Epidermal melanocyte (primary cell): ENCODE measurements around the gene PIAS2.
"Not testable (repeated sequence)": the region's sequence is repeated elsewhere in the genome, so short reads cannot be mapped to it uniquely, and the experiment has no call there.

Experiments used
- DNase-seq: peaks from one replicate; pipeline ENCODE4 v3.0.0; 2011; ENCODE audit warnings: low spot score; ENCODE audit not compliant: insufficient read length

PIAS2 gene

DNA sequence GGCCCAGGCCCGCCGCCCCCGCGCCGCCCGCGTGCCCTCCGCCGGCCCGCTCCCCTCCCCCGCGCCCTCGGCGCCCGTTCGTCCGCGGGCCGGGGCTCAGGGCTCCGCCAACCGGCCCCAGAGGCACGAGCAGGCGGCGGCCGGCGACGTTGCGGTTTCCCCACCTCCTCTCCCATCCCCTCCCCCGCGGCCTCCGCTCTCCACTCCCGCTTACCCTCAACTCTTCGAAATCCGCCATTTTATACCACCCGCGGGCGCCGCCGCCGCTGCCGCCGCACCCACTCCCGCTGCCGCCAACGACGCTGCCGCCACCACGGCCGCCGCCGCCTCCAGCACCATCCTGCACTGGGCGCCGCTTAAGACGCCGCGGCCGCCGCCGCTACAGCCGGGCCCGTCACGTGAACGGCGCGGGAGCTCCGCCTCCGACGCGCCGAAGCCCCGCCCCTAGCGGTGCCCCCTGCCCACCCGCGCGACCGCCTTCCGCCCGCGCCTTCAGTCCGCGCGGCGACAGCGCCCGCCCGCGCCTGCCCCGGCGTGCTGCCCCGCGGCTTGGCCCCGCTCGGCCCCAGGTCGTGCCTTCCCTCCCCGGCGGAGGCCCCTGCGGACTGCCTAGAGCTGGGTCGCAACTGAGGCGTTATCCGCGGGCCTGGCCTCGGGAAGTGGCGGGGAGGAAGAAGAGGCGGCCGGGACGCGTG is at the start of gene PIAS2, which contains the start of gene KATNAL2:
TSS of gene PIAS2 (minus strand) at position 400 of the 695 bp plus-strand sequence. CDS start at position 238, 162 bp downstream.
TSS of gene KATNAL2 (plus strand) at position 495 of the 695 bp plus-strand sequence. CDS start 29,271 bp downstream, outside the sequence.
- DNase-seq, result peak; percentile 62

GRCh38 chr18:46966266-46966665 is 49.0 kb upstream of the PIAS2 start:
- DNase-seq, result not testable (repeated sequence)

GRCh38 chr18:46964579-46965293 is 47.4 kb upstream of the PIAS2 start:
- not testable (repeated sequence) for DNase-seq

GRCh38 chr18:46963656-46964578 is 46.6 kb upstream of the PIAS2 start:
- DNase-seq, result not testable (repeated sequence)

- DNase-seq, result no peak
Measured at GRCh38 chr18:46958209-46958608, 40.9 kb upstream of the PIAS2 start.

GRCh38 chr18:46953195-46953594 is 35.9 kb upstream of the PIAS2 start:
- no peak for DNase-seq

DNA sequence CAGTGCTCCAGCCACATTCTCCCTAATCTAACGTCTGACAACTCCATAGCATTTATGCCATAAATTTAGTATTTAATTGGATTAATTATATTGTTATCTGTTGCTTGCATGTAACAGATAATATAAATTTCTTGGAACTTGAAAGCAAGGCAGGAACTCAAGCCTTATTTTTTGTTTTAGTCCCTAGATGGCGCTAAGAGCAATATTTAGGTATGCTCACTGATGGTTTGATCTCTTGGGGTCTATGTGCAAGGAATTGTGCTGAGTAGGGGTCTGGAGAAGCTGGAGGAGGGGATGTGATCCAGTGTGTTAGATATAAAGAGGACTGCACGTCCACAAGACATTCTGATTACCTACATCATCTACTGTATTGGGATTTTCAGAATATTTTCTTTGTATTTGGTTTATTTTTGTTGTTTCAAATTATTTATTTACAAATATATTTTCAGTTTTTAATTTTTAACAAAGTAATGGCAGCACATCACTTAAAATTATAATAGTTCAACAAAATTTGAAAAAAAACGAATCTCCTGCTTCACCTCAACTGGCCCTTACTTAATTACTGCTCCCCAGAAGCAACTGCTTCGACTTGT is 32.9 kb upstream of the PIAS2 start:
- no peak for DNase-seq

- peak; percentile 92 for DNase-seq
Measured at GRCh38 chr18:46946656-46947282, 29.5 kb upstream of the PIAS2 start.

DNA sequence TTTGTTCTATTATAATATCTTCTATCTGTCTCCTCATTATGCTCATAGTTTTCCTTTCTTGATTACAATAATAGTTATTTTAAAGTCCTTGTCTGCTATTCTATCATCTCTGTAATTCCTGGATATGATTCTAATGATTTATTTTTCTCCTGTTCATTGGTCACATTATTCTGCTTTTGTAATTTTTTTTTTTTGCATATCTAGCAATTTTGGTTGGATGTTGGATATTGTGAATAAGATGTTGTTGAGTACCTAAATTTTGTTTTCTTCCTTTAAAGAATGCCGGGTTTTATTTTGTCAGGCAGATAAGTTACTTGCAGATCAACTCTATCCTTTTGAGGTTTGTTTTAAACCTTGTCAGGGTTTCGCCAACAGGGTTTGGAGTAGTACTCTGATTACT is 25.3 kb upstream of the PIAS2 start:
- DNase-seq, result no peak

GRCh38 chr18:46939998-46940571 is 22.8 kb upstream of the PIAS2 start:
- DNase-seq, result no peak

- peak; percentile 71 for DNase-seq
Measured at GRCh38 chr18:46939337-46939963, 22.1 kb upstream of the PIAS2 start.

- DNase-seq, result no peak
Measured at GRCh38 chr18:46920653-46921052, 3.3 kb upstream of the PIAS2 start.

GRCh38 chr18:46920067-46920466 is 2.8 kb upstream of the PIAS2 start:
- no peak for DNase-seq

- DNase-seq, result no peak
Measured at GRCh38 chr18:46917803-46918600, 695 bp upstream of the PIAS2 start.

GRCh38 chr18:46916551-46917107 is 678 bp downstream of the PIAS2 start:
- peak; percentile 36 for DNase-seq

GRCh38 chr18:46915800-46916550 is 1.3 kb downstream of the PIAS2 start:
- no peak for DNase-seq

GRCh38 chr18:46910856-46911255 is 6.5 kb downstream of the PIAS2 start:
- no peak for DNase-seq

DNA sequence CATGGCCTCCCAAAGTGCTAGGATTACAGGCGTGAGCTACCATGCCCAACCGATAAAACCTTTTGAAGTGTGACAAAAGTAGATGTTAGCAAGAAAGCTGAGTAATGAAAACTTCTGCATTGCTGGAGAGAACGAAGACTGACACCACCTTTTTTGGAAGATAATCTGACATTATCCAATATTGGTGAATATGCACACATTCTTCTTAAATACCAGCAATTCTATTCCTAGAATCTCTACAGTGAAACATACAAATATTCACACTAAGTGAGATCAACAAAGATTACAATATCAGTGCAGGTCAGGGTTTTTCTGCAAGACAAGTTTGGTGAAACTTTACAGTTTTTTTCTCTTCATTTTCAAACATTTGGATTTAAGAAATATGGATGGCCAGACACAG is 7.8 kb downstream of the PIAS2 start:
- no peak for DNase-seq
